Stimulated activated CD8-positive, alpha-beta memory T cell treated with anti-CD3 and anti-CD28 coated beads, Interleukin-15, amount 100 ng/mL, for 24 hours (primary cell): ENCODE results near the gene LZTFL1.

Experiments used
- DNase-seq: peaks from one replicate; pipeline ENCODE4 v3.0.0-alpha.2; 2020; ENCODE audit warnings: low read depth

Gene LZTFL1

GRCh38 chr3:45807681-45808540 is 34.0 kb downstream of the LZTFL1 start:
- DNase-seq: no peak

- DNase-seq: no peak
Observed at GRCh38 chr3:45807133-45807532, 34.8 kb downstream of the LZTFL1 start.

GRCh38 chr3:45806072-45806471 is 35.8 kb downstream of the LZTFL1 start:
- no peak for DNase-seq

GRCh38 chr3:45803252-45803935 is 38.5 kb downstream of the LZTFL1 start:
- DNase-seq: no peak

GRCh38 chr3:45802146-45802545 is 39.8 kb downstream of the LZTFL1 start:
- no peak for DNase-seq

- DNase-seq: no peak
Observed at GRCh38 chr3:45800611-45801010, 41.3 kb downstream of the LZTFL1 start.

GRCh38 chr3:45799586-45799985 is 42.3 kb downstream of the LZTFL1 start:
- no peak for DNase-seq

GRCh38 chr3:45798034-45798433 is 43.9 kb downstream of the LZTFL1 start:
- no peak for DNase-seq

GRCh38 chr3:45796902-45797637 is 44.8 kb downstream of the LZTFL1 start:
- DNase-seq: no peak

GRCh38 chr3:45795882-45796765 is 45.8 kb downstream of the LZTFL1 start, which contains the start of gene SLC6A20:
Gene SLC6A20 (minus strand): TSS chr3:45796536. CDS start chr3:45796419, 117 bp downstream.
- no peak for DNase-seq

- DNase-seq: no peak
Observed at GRCh38 chr3:45795509-45795881, 46.4 kb downstream of the LZTFL1 start.

GRCh38 chr3:45794660-45795059 is 47.3 kb downstream of the LZTFL1 start:
- no peak for DNase-seq

- DNase-seq: no peak
Observed at GRCh38 chr3:45794177-45794560, 47.8 kb downstream of the LZTFL1 start.

GRCh38 chr3:45793482-45794176 is 48.3 kb downstream of the LZTFL1 start:
- no peak for DNase-seq

- no peak for DNase-seq
Observed at GRCh38 chr3:45792516-45793172, 49.3 kb downstream of the LZTFL1 start.

- DNase-seq: no peak
Observed at GRCh38 chr3:45792036-45792435, 49.9 kb downstream of the LZTFL1 start.

GRCh38 chr3:45790596-45790995 is 51.3 kb downstream of the LZTFL1 start:
- no peak for DNase-seq

- DNase-seq: no peak
Observed at GRCh38 chr3:45789235-45789812, 52.6 kb downstream of the LZTFL1 start.

- no peak for DNase-seq
Observed at GRCh38 chr3:45787551-45787950, 54.4 kb downstream of the LZTFL1 start.
